Activated CD4-positive, alpha-beta T cell treated with anti-CD3 and anti-CD28 coated beads, Interleukin-2, amount 10 ng/mL, durations not matched to agents 24 days and 14 days (primary cell): ENCODE data around the gene RIMKLA. TPM values are rescaled to one million over a fixed set of nuclear protein-coding genes. Genes with fewer than 3 reads are reported as not detected.
A peak's percentile ranks its signal among the peaks of the same experiment; 100 is the strongest.

Source experiments
- DNase-seq: peaks from one replicate; pipeline ENCODE4 v3.0.0; 2022
- H3K27ac Mint-ChIP-seq: one replicate; pipeline ENCODE4 v1.8.0; 2022; ENCODE audit warnings: mild to moderate bottlenecking, mixed read lengths
- H3K27me3 Mint-ChIP-seq: one replicate; pipeline ENCODE4 v1.8.0; 2022; ENCODE audit warnings: mixed read lengths
- H3K36me3 Mint-ChIP-seq: one replicate; pipeline ENCODE4 v1.8.0; 2022; ENCODE audit warnings: low read depth, mild to moderate bottlenecking, mixed read lengths
- H3K4me1 Mint-ChIP-seq: one replicate; pipeline ENCODE4 v1.8.0; 2021; ENCODE audit warnings: mixed read lengths
- H3K4me3 Mint-ChIP-seq: one replicate; pipeline ENCODE4 v1.8.0; 2022; ENCODE audit warnings: mild to moderate bottlenecking, moderate library complexity, mixed read lengths
- H3K9me3 Mint-ChIP-seq: one replicate; pipeline ENCODE4 v1.8.0; 2021; ENCODE audit warnings: mixed read lengths
- intact Hi-C: fragments of 100-400 bp; cut with micrococcal nuclease; formaldehyde crosslinking; loops from one replicate; pipeline ENCODE4 v1.15.1; 2023
- total RNA-seq: library from RNA; stranded (reverse); gene quantifications from 2 replicates; pipeline ENCODE4 v1.2.3, GENCODE V29; 2022

RIMKLA gene
- total RNA-seq, 1 donor from 2014 or later, result 5.5 TPM

DNA sequence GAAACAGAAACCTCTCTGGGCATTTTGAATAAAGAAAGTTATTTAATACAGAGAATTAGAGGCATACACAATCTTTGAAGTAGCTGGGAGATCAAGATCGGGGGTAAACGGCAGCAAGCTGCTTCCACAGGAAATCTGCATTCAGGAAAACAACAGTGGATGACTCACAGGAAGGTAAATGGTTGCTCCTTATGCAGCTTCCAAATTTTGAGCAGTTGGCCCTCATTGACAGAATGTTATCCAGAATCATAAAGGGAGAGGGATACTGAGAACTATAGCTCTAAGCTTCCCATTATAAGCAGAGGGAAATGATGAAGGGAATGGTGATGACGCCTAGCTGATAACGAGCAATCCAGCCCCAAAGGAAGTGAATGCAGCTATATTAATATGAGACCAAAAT is 46.6 kb downstream of the RIMKLA start:
- Mint-ChIP-seq H3K27me3 (no peaks in the 10 kb centered on the region), H3K4me3 (no peak overlapping the region), H3K36me3 (no peaks in the 10 kb centered on the region), H3K4me1 (peaks cover 2% of the 10 kb centered on the region), H3K27ac (no peak overlapping the region), H3K9me3 (no peaks in the 10 kb centered on the region)
- no peak for DNase-seq
- intact Hi-C loops, result no loop called here

DNA sequence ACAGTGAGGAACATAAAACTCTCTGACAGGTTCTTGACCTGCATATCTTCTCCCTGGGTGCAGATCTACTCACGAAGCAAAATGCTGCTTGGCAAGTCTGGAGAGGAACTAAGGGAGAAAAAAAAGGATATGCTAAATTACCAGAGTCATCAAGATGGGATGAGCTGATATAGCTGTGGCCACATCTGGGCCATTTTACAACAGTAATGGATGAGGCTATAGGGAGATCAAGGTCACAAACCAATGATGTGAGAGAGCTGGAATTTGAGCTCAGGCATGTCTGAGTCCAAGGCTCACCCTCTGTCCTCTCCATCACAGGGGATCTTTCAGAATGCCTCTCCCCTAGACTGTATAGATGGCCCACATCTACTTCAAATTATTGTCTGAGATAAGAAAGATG is 49.0 kb downstream of the RIMKLA start:
- H3K4me1 Mint-ChIP-seq, result peaks cover 2% of the 10 kb centered on the region
- intact Hi-C loops, result no loop called here
- no peak overlapping the region for H3K4me3 Mint-ChIP-seq
- H3K27ac Mint-ChIP-seq, result no peak overlapping the region
- no peak for DNase-seq
- H3K9me3 Mint-ChIP-seq, result no peaks in the 10 kb centered on the region
- H3K27me3 Mint-ChIP-seq, result peaks cover 4% of the 10 kb centered on the region
- no peaks in the 10 kb centered on the region for H3K36me3 Mint-ChIP-seq

DNA sequence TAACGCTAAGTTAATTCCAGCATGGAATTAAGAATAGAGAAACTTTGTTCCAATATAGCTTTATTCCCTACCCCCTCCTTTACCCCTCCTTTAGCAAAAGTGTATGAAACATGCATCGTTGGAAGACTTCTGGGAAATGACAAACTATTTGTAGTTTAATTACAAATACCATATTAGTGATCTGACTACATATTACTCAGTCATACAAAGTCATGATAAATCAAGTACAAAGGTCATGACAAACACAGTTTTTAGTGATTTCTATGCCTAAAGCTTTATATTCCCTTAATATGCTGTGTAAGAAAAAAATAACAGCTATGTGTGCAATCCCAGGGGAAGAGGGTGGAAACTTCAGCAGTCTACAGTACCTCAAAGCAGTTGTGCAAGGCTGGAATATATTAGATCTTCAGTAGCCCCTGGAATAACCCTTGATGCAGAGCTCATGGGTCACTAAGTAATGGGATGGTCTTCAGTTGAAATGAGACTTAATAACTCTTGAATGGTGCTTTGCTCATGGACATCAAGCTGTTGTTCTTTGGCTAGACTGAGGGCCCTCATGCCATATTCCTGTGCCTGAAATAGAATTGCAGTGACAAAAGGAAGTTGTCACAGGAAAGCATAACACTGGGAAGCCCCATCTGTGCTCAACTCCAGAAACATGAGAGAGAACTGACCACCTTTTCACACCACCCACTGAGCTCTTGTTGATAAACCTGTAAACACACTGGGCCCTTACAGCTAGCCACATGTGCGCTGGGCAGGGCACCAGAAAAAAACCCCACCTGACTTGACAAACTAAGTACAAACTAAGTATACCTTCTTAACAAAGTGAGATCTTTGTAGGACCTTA is 49.9 kb downstream of the RIMKLA start:
- Mint-ChIP-seq H3K27me3 (peaks cover 4% of the 10 kb centered on the region), H3K27ac (no peak overlapping the region), H3K4me1 (peaks cover 2% of the 10 kb centered on the region), H3K36me3 (no peaks in the 10 kb centered on the region), H3K4me3 (no peak overlapping the region), H3K9me3 (no peaks in the 10 kb centered on the region)
- intact Hi-C loops, result no loop called here
- DNase-seq, result no peak

DNA sequence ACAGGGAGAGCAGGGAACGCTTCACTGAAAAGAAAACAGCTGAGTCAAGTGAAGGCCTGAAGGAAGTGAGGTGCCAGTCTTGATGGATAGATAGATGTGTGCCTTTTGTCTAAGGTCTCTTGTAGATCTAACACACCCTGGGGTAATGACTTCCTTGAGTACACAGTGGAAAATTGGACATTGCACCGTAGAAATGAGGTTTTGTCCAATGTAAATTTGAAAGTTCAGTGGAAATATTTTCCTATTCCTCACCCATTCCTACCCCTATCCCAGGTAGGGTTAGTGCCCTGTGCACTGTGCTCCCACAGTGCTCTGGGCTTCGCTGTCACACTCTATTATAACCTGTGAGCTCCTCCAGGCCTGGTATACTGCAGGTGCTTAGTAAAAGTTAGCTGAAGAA is 50.9 kb downstream of the RIMKLA start:
- Mint-ChIP-seq H3K9me3 (no peaks in the 10 kb centered on the region), H3K27ac (no peak overlapping the region), H3K4me1 (peaks cover 2% of the 10 kb centered on the region), H3K36me3 (no peaks in the 10 kb centered on the region), H3K4me3 (no peak overlapping the region), H3K27me3 (peaks cover 6% of the 10 kb centered on the region)
- intact Hi-C loops, result no loop called here
- DNase-seq, result no peak

DNA sequence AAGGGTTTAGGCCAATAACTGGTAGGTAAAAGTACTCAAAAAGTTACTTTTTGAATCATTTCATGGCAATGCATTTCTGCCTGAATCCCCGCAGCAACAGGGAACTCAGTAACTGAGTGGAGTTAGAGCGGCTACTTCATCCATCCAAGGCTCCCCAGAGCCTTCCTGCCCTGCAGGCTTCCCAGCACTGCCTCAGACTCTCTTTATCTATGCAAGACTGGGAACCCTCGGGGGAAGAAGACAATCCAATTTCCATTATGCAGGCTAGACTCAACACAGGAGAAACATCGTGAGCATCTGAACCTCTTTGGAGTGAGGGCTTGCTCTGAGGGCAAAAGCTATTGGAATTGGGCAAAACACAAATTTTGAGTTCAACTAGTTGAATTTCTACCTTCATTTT is 52.1 kb downstream of the RIMKLA start:
- Mint-ChIP-seq H3K9me3 (no peaks in the 10 kb centered on the region), H3K27ac (no peak overlapping the region), H3K27me3 (peaks cover 6% of the 10 kb centered on the region), H3K36me3 (no peaks in the 10 kb centered on the region), H3K4me3 (no peak overlapping the region), H3K4me1 (no peaks in the 10 kb centered on the region)
- no peak for DNase-seq
- intact Hi-C loops, result no loop called here

DNA sequence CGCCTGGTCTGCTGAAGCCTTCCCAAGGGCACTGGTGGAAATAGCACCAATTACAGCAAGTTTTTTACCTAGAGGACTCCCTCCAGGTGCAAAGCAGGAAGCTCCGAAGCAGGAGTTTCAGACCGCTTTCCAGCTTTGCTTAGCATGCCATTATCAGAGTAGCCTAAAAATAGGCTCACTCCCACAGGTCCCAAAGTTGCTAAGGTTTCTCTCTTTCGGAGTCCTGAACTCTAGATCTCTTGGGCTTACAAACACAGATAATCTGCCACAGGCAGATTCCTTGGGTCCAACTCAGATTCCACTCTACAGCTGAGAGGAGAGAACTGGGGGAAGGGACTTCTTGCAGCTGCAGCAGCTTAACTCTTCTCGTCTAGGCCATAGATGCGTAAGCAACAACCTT is 52.8 kb downstream of the RIMKLA start:
- Mint-ChIP-seq H3K27me3 (peaks cover 6% of the 10 kb centered on the region), H3K4me1 (no peaks in the 10 kb centered on the region), H3K4me3 (no peak overlapping the region), H3K36me3 (no peaks in the 10 kb centered on the region), H3K27ac (no peak overlapping the region), H3K9me3 (no peaks in the 10 kb centered on the region)
- no peak for DNase-seq
- intact Hi-C loops, result no loop called here

DNA sequence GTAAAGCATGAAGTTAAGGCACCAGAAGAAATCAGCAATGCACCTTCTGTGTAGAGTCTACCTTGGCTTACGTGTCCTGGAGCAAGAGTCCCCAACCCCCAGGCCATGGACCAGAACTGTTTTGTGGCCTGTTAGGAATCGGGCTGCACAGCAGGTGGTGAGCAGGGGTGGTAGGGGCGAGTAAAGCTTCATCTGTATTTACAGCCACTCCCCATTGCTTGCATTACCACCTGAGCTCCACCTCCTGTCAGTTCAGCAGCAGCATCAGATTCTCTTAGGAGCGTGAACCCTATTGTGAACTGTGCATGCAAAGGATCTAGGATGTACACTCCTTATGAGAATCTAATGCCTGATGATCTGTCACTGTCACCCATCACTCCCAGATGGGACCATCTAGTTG is 53.7 kb downstream of the RIMKLA start:
- Mint-ChIP-seq H3K4me3 (no peak overlapping the region), H3K27ac (no peak overlapping the region), H3K4me1 (no peaks in the 10 kb centered on the region), H3K27me3 (peaks cover 6% of the 10 kb centered on the region), H3K9me3 (no peaks in the 10 kb centered on the region), H3K36me3 (no peaks in the 10 kb centered on the region)
- no peak for DNase-seq
- intact Hi-C loops, result no loop called here

DNA sequence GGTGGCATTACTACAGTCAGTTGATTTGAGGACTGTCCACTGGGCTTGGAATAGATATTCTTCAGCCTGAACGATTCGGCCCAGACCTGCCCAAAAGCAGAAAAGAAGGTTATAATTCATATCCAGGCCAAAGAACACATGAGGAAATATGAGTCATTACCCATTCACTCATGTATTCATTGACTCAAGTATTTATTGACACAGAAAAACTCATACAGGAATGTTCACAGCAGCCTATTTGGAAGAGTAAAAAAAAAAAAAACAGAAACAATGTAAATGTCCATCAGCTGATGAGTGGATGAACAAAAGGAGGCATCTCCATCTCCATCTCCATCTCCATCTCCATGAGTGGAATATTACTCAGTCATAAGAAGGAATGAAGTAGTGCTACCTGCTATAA is 59.3 kb downstream of the RIMKLA start:
- Mint-ChIP-seq H3K27ac (no peak overlapping the region), H3K36me3 (no peaks in the 10 kb centered on the region), H3K4me1 (no peaks in the 10 kb centered on the region), H3K9me3 (no peaks in the 10 kb centered on the region), H3K4me3 (no peak overlapping the region), H3K27me3 (peaks cover 2% of the 10 kb centered on the region)
- intact Hi-C loops, result no loop called here
- no peak for DNase-seq

DNA sequence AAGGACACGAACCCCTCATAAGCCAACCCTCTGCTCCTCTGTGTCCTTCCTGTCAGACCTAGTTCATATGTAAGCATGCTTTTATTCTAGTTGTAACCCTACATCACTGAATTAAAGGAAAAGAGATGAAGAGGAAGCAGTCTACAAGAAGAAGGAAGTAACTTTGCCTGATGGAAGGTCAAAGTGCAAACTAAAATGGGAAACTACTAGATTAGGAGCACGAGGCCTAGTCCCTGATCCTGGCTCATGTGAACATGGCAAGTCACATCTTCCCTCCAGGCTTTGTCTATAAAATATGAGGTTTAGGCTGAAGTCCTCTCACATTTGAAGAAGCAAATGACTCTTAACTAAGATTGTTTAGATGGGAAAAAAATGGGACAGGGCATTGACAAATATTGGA is 62.1 kb downstream of the RIMKLA start:
- Mint-ChIP-seq H3K27me3 (no peaks in the 10 kb centered on the region), H3K4me1 (no peaks in the 10 kb centered on the region), H3K4me3 (no peak overlapping the region), H3K9me3 (no peaks in the 10 kb centered on the region), H3K36me3 (no peaks in the 10 kb centered on the region), H3K27ac (no peak overlapping the region)
- intact Hi-C loops, result no loop called here
- DNase-seq, result no peak

DNA sequence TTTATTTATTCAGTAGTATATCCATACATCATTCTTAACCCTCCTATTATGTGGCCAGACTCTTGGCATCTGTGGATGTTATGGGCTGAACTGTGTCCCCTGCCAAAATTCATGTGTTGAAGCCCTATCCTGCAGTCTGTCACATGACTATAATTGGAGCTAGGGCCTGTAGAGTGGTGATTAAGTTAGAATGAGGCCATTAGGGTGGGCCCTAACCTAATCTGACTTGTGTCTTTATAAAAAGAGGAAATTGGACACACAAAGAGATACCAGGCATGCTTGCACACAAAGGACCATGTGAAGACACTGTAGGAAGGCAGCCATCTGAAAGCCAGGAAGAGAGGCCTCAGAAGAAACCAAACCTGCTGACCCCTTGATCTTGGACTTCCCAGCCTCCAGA is 68.7 kb downstream of the RIMKLA start:
- no peak overlapping the region for H3K4me3 Mint-ChIP-seq
- DNase-seq, result no peak
- intact Hi-C loops, result no loop called here
- no peaks in the 10 kb centered on the region for H3K9me3 Mint-ChIP-seq
- no peak overlapping the region for H3K27ac Mint-ChIP-seq
- no peaks in the 10 kb centered on the region for H3K36me3 Mint-ChIP-seq
- H3K27me3 Mint-ChIP-seq, result peaks cover 5% of the 10 kb centered on the region
- H3K4me1 Mint-ChIP-seq, result peaks cover 6% of the 10 kb centered on the region

DNA sequence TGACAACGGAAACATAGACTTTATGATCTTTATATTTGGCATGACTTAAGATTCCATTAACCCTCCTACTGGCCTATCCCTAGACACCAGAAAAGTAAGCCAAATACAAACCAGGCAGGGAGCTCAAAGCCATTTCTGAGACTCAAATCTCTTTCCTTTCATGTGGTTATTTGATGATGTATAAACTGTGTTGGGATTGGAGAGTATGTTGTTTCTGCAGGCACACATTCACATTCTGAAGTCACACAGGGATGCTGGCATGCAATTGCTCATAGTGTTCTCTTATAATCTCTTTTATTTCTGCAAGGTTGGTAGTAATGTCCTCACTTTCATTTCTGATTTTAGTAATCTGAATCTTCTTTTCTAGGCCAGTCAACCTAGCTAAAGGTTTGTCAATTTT is 69.5 kb downstream of the RIMKLA start:
- H3K27ac Mint-ChIP-seq, result no peak overlapping the region
- no peaks in the 10 kb centered on the region for H3K9me3 Mint-ChIP-seq
- DNase-seq, result no peak
- peaks cover 5% of the 10 kb centered on the region for H3K27me3 Mint-ChIP-seq
- H3K4me1 Mint-ChIP-seq, result peaks cover 7% of the 10 kb centered on the region
- H3K4me3 Mint-ChIP-seq, result no peak overlapping the region
- intact Hi-C loops, result loop anchor here (5.0 to 10.0 kb wide), 2 partner anchors 58 to 475 kb away; no protein-coding TSS in a partner anchor
- no peaks in the 10 kb centered on the region for H3K36me3 Mint-ChIP-seq

DNA sequence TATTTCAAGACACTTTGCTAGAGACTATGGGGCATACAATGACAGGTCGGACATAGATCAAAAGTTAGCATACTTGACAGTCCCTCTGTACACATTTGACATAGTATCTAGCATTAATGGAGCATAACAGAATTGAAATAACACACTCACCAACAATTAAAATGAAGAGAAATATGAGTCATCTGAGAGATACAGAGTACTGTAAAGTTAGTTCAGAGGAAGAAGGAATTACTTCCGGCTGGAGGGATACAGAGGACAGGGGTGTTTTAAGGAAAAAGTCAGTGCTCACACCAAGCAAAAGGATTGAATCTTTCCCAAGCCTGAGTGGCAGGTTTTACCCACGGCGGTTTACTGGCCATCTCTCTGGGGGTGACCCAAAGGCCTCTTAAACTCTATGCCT is 72.8 kb downstream of the RIMKLA start:
- intact Hi-C loops, result loop anchor here (5.0 to 10.0 kb wide), 2 partner anchors 61 to 471 kb away; no protein-coding TSS in a partner anchor
- H3K4me1 Mint-ChIP-seq, result peaks cover 26% of the 10 kb centered on the region
- peaks cover 5% of the 10 kb centered on the region for H3K27me3 Mint-ChIP-seq
- DNase-seq, result no peak
- peaks cover 12% of the 10 kb centered on the region for H3K36me3 Mint-ChIP-seq
- H3K27ac Mint-ChIP-seq, result no peak overlapping the region
- H3K4me3 Mint-ChIP-seq, result no peak overlapping the region
- no peaks in the 10 kb centered on the region for H3K9me3 Mint-ChIP-seq

DNA sequence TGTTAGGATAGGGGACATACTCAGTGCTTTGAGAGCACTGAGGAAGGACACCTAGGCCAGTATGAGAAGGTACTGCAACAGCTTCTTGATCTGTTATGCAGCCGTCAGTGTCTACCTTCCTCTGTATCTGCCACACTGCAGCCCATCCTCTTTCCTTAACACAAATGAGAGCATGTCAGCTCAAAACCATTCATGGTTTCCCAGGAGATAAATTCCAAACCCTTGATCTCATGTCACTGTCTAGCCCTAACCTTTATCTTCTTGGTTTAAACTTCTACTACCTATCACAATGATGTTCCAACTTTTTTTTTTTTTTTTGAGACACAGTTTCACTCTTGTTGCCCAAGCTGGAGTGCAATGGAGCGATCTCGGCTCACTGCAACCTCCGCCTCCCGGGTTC is 73.8 kb downstream of the RIMKLA start:
- H3K4me3 Mint-ChIP-seq, result no peak overlapping the region
- peaks cover 5% of the 10 kb centered on the region for H3K27me3 Mint-ChIP-seq
- no peak for DNase-seq
- H3K4me1 Mint-ChIP-seq, result peaks cover 26% of the 10 kb centered on the region
- H3K27ac Mint-ChIP-seq, result no peak overlapping the region
- peaks cover 18% of the 10 kb centered on the region for H3K36me3 Mint-ChIP-seq
- intact Hi-C loops, result loop anchor here (5.0 to 10.0 kb wide), 2 partner anchors 62 to 470 kb away; no protein-coding TSS in a partner anchor
- H3K9me3 Mint-ChIP-seq, result no peaks in the 10 kb centered on the region

DNA sequence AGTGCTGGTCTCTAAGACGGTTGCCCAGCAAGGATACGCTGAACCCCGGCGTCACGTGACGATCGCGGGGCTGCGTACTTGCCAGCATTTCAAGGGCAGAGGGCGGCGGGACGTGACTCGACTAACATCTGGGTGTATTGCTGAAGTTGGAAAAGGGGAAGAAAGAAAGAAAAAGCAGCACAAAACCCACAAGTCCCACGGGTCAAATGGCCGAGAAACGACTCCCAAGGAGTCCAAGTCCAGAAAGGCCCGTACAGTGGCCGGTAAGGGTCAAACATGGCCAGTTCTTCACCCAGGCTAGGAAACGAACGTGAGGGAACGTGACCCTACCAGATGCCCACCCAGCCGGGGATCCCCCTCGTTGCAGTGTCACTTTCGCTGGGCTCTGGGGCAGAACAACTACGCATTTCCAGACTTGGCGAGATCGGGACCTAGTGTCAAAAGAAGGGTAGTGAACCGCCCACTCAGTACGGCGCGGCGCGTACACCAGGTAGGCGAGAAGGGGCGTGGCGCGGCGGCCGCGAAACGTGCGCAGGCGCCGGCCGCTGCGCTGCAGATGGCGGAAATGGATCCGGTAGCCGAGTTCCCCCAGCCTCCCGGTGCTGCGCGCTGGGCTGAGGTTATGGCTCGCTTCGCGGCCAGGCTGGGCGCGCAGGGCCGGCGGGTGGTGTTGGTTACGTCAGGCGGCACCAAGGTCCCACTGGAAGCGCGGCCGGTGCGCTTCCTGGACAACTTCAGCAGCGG is 75.6 kb downstream of the RIMKLA start, which contains the start of the genes PPCS and ZMYND12:
Gene PPCS, plus strand, starts transcription at position 534 of the 744 bp plus-strand sequence. Its CDS starts 23 bp downstream, at position 557.
Gene ZMYND12, minus strand, starts transcription at position 13 of the 744 bp plus-strand sequence. CDS start 25 bp downstream, outside the sequence.
- peaks cover 34% of the 10 kb centered on the region for H3K36me3 Mint-ChIP-seq
- peak; percentile 97 for DNase-seq
- H3K4me3 Mint-ChIP-seq, result peak within 1 kb of the TSS; percentile 93
- no peaks in the 10 kb centered on the region for H3K9me3 Mint-ChIP-seq
- H3K4me1 Mint-ChIP-seq, result peaks cover 23% of the 10 kb centered on the region
- intact Hi-C loops, result loop anchor here (1.0 to 10.0 kb wide), 3 partner anchors 121 to 469 kb away; partner anchors contain the start of genes FOXJ3 and PPIH
- peak within 1 kb of the TSS; percentile 98 for H3K27ac Mint-ChIP-seq
- H3K27me3 Mint-ChIP-seq, result peaks cover 3% of the 10 kb centered on the region
